SK-N-SH treated with all-trans-retinoic acid at 6 μM for 48 hours (cell line): ENCODE results near the gene USP28.

Experiments
- ATAC-seq: fragments of 200-7000 bp; cut with Tn5 transposase; 3 replicates; pipeline ENCODE4 v1.9.1; 2020; ENCODE audit warnings: mild to moderate bottlenecking, moderate library complexity
- ARNTL ChIP-seq: fragments of 450-650 bp; formaldehyde crosslinking; IDR thresholded peaks from 2 replicates; pipeline ENCODE4 v1.5.0; 2020; ENCODE audit warnings: low read depth, mild to moderate bottlenecking, moderate library complexity, borderline replicate concordance
- BACH2 ChIP-seq: fragments of 250-450 bp; sonication (Bioruptor Pico); IDR thresholded peaks from 2 replicates; pipeline ENCODE4 v1.9.0; 2021; ENCODE audit warnings: mild to moderate bottlenecking, borderline replicate concordance
- CSDC2 ChIP-seq: fragments of 250-450 bp; sonication (Bioruptor Pico); IDR thresholded peaks from 2 replicates; pipeline ENCODE4 v1.5.0; 2020; ENCODE audit warnings: mild to moderate bottlenecking, moderate library complexity
- CSRNP3 ChIP-seq: fragments of 250-450 bp; sonication (Bioruptor Pico); IDR thresholded peaks from 2 replicates; pipeline ENCODE4 v1.5.1; 2021; ENCODE audit warnings: mild to moderate bottlenecking, moderate library complexity
- GLIS3 ChIP-seq: fragments of 250-450 bp; sonication (Bioruptor Pico); IDR thresholded peaks from 2 replicates; pipeline ENCODE4 v1.5.0; 2020; ENCODE audit warnings: mild to moderate bottlenecking, moderate library complexity
- ISL1 ChIP-seq: fragments of 250-450 bp; sonication (Bioruptor Pico); IDR thresholded peaks from 2 replicates; pipeline ENCODE4 v2.1.2; 2022; ENCODE audit warnings: mild to moderate bottlenecking, moderate library complexity
- OSR1 ChIP-seq: fragments of 250-450 bp; sonication (Bioruptor Pico); IDR thresholded peaks from 2 replicates; pipeline ENCODE4 v1.8.0; 2022; ENCODE audit warnings: moderate library complexity, mild to moderate bottlenecking, inconsistent platforms
- PATZ1 ChIP-seq: fragments of 250-450 bp; sonication (Bioruptor Pico); IDR thresholded peaks from 2 replicates; pipeline ENCODE4 v1.8.0; 2020; ENCODE audit warnings: mild to moderate bottlenecking, moderate library complexity, borderline replicate concordance
- PPARA ChIP-seq: fragments of 250-450 bp; sonication (Bioruptor Pico); IDR thresholded peaks from 2 replicates; pipeline ENCODE4 v1.5.0; 2020; ENCODE audit warnings: mild to moderate bottlenecking, borderline replicate concordance
- RARB ChIP-seq: fragments of 250-450 bp; sonication (Bioruptor Pico); IDR thresholded peaks from 2 replicates; pipeline ENCODE4 v1.8.0; 2021; ENCODE audit warnings: mild to moderate bottlenecking, moderate library complexity
- SNAI2 ChIP-seq: fragments of 250-450 bp; sonication (Bioruptor Pico); IDR thresholded peaks from 2 replicates; pipeline ENCODE4 v1.5.0; 2020; ENCODE audit warnings: mild to moderate bottlenecking, moderate library complexity
- TCF4 ChIP-seq: fragments of 250-450 bp; sonication (Bioruptor Pico); IDR thresholded peaks from 2 replicates; pipeline ENCODE4 v1.8.0; 2021; ENCODE audit warnings: mild to moderate bottlenecking, moderate library complexity, borderline replicate concordance
- TOX ChIP-seq: fragments of 250-450 bp; sonication (Bioruptor Pico); IDR thresholded peaks from 2 replicates; pipeline ENCODE4 v1.8.0; 2021; ENCODE audit warnings: mild to moderate bottlenecking, moderate library complexity, borderline replicate concordance
- ZFP3 ChIP-seq: fragments of 250-450 bp; sonication (Bioruptor Pico); IDR thresholded peaks from 2 replicates; pipeline ENCODE4 v1.5.0; 2020; ENCODE audit warnings: mild to moderate bottlenecking, moderate library complexity
- ZNF565 ChIP-seq: fragments of 450-650 bp; formaldehyde crosslinking; conservative IDR thresholded peaks from 2 replicates; pipeline ENCODE4 v1.5.0; 2020; ENCODE audit warnings: low read depth, mild to moderate bottlenecking, moderate library complexity
- ZNF70 ChIP-seq: fragments of 450-650 bp; formaldehyde crosslinking; IDR thresholded peaks from 2 replicates; pipeline ENCODE4 v1.5.0; 2020; ENCODE audit warnings: mild to moderate bottlenecking, moderate library complexity
- ZNF8 ChIP-seq: fragments of 450-650 bp; formaldehyde crosslinking; IDR thresholded peaks from 2 replicates; pipeline ENCODE4 v1.5.0; 2020; ENCODE audit warnings: mild to moderate bottlenecking, moderate library complexity
- TF ChIP-seq, protein P1 (sequence below): fragments of 250-450 bp; sonication (Bioruptor Pico); IDR thresholded peaks from 2 replicates; pipeline ENCODE4 v1.8.0; 2021; ENCODE audit warnings: low read depth, mild to moderate bottlenecking, moderate library complexity, borderline replicate concordance
- TF ChIP-seq, protein P2 (sequence below): fragments of 250-450 bp; sonication (Bioruptor Pico); IDR thresholded peaks from 2 replicates; pipeline ENCODE4 v1.5.0; 2020; ENCODE audit warnings: mild to moderate bottlenecking, moderate library complexity
- TF ChIP-seq, protein P3 (sequence below): fragments of 250-450 bp; sonication (Bioruptor Pico); IDR thresholded peaks from 2 replicates; pipeline ENCODE4 v1.5.1; 2020; ENCODE audit warnings: low read depth, mild to moderate bottlenecking, moderate library complexity

Gene USP28

DNA sequence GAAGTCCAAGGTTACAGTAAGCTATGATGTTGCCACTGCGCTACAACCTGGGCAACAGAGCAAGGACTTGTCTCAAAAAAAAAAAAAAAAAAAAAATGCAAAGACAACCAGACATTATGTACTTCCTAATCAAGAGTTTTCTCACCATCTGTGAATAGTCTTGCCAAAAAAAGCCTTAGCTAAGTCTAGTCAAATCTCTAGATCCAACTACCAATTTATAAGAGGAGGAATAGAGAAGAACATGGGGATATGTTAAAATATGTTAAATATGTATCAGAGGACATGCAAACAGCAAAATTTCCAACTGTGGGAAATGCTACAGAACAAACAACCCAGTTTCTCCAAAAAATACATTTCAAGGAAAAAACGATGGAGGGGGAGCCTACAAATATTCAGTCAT, 45.6 kb downstream of the USP28 start:
- no peak for ATAC-seq
- TF ChIP-seq SNAI2 (CRISPR knock-in tag) (no peak), PPARA (CRISPR knock-in tag) (no peak), TCF4 (no peak), ZNF70 (CRISPR knock-in tag) (no peak), TOX (CRISPR knock-in tag) (no peak), CSRNP3 (no peak), ARNTL (CRISPR knock-in tag) (no peak), PATZ1 (CRISPR knock-in tag) (no peak), CSDC2 (CRISPR knock-in tag) (no peak), ZNF8 (CRISPR knock-in tag) (no peak), ZFP3 (CRISPR knock-in tag) (no peak), RARB (CRISPR knock-in tag) (no peak)
- TF ChIP-seq, protein P1, sequence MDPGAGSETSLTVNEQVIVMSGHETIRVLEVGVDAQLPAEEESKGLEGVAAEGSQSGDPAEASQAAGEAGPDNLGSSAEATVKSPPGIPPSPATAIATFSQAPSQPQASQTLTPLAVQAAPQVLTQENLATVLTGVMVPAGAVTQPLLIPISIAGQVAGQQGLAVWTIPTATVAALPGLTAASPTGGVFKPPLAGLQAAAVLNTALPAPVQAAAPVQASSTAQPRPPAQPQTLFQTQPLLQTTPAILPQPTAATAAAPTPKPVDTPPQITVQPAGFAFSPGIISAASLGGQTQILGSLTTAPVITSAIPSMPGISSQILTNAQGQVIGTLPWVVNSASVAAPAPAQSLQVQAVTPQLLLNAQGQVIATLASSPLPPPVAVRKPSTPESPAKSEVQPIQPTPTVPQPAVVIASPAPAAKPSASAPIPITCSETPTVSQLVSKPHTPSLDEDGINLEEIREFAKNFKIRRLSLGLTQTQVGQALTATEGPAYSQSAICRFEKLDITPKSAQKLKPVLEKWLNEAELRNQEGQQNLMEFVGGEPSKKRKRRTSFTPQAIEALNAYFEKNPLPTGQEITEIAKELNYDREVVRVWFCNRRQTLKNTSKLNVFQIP (CRISPR knock-in tag), result no peak

GRCh38 chr11:113828191-113828590, 47.2 kb downstream of the USP28 start:
- ATAC-seq, result no peak
- no peak for TF ChIP-seq ZNF565 (CRISPR knock-in tag)
- TF ChIP-seq, protein P1 (CRISPR knock-in tag), result no peak
- no peak for TF ChIP-seq BACH2
- TF ChIP-seq RARB (CRISPR knock-in tag), result no peak
- TF ChIP-seq, protein P2, sequence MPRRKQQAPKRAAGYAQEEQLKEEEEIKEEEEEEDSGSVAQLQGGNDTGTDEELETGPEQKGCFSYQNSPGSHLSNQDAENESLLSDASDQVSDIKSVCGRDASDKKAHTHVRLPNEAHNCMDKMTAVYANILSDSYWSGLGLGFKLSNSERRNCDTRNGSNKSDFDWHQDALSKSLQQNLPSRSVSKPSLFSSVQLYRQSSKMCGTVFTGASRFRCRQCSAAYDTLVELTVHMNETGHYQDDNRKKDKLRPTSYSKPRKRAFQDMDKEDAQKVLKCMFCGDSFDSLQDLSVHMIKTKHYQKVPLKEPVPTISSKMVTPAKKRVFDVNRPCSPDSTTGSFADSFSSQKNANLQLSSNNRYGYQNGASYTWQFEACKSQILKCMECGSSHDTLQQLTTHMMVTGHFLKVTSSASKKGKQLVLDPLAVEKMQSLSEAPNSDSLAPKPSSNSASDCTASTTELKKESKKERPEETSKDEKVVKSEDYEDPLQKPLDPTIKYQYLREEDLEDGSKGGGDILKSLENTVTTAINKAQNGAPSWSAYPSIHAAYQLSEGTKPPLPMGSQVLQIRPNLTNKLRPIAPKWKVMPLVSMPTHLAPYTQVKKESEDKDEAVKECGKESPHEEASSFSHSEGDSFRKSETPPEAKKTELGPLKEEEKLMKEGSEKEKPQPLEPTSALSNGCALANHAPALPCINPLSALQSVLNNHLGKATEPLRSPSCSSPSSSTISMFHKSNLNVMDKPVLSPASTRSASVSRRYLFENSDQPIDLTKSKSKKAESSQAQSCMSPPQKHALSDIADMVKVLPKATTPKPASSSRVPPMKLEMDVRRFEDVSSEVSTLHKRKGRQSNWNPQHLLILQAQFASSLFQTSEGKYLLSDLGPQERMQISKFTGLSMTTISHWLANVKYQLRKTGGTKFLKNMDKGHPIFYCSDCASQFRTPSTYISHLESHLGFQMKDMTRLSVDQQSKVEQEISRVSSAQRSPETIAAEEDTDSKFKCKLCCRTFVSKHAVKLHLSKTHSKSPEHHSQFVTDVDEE (CRISPR knock-in tag), result no peak
- no peak for TF ChIP-seq OSR1
- no peak for TF ChIP-seq GLIS3 (CRISPR knock-in tag)
- no peak for TF ChIP-seq TOX (CRISPR knock-in tag)
- no peak for TF ChIP-seq ISL1 (CRISPR knock-in tag)
- TF ChIP-seq ARNTL (CRISPR knock-in tag), result no peak
- TF ChIP-seq SNAI2 (CRISPR knock-in tag), result no peak
- TF ChIP-seq ZNF8 (CRISPR knock-in tag), result no peak
- TF ChIP-seq, protein P3, sequence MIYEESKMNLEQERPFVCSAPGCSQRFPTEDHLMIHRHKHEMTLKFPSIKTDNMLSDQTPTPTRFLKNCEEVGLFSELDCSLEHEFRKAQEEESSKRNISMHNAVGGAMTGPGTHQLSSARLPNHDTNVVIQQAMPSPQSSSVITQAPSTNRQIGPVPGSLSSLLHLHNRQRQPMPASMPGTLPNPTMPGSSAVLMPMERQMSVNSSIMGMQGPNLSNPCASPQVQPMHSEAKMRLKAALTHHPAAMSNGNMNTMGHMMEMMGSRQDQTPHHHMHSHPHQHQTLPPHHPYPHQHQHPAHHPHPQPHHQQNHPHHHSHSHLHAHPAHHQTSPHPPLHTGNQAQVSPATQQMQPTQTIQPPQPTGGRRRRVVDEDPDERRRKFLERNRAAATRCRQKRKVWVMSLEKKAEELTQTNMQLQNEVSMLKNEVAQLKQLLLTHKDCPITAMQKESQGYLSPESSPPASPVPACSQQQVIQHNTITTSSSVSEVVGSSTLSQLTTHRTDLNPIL, result no peak
- TF ChIP-seq ZFP3 (CRISPR knock-in tag), result no peak
- no peak for TF ChIP-seq TCF4
- TF ChIP-seq, all 23 proteins: peak for 0
